ENCODE data around the gene PLS1. TPM values are rescaled to one million over a fixed set of nuclear protein-coding genes. Genes with fewer than 3 reads are reported as not detected.
"Not testable (repeated sequence)": the region's sequence is repeated elsewhere in the genome, so short reads cannot be mapped to it uniquely, and the experiment has no call there.

The PLS1 gene
- total RNA-seq, 4 donors from 2014 or later, result 13.5 to 27.8 (median 19.3) TPM

GRCh38 chr3:142563496-142563997 lies 32.6 kb upstream of the PLS1 start:
- Histone ChIP-seq H3K9me3 (no peaks in the 10 kb centered on the region), H3K27me3 (no peaks in the 10 kb centered on the region), H3K4me3 (no peak overlapping the region), H3K27ac (no peak overlapping the region), H3K36me3 (peaks cover 0 to 81% (median 0%) of the 10 kb centered on the region in 3 donors), H3K4me1 (no peaks in the 10 kb centered on the region)
- TF ChIP-seq POLR2A (IDR thresholded peaks at IDR 0.05), result no peak
- TF ChIP-seq CTCF (IDR thresholded peaks at IDR 0.05), result no peak
- intact Hi-C loops (cut with DNase I), result no loop called here
- WGBS, 2 donors, result 82 to 86% methylated on average over 4 of the region's 4 CpGs
- DNase-seq, result no peak

- no peak overlapping the region for H3K4me3 ChIP-seq
- H3K27ac ChIP-seq, result no peak overlapping the region
- H3K9me3 ChIP-seq, result no peaks in the 10 kb centered on the region
- WGBS, 2 donors, result 92 to 100% methylated on average over 3 of the region's 3 CpGs
- intact Hi-C loops (cut with DNase I), result no loop called here
- no peaks in the 10 kb centered on the region for H3K27me3 ChIP-seq
- DNase-seq, result no peak
- H3K36me3 ChIP-seq, result peaks cover 0 to 60% (median 0%) of the 10 kb centered on the region in 3 donors
- TF ChIP-seq POLR2A (IDR thresholded peaks at IDR 0.05), result no peak
- TF ChIP-seq CTCF (IDR thresholded peaks at IDR 0.05), result no peak
- H3K4me1 ChIP-seq, result no peaks in the 10 kb centered on the region
These were observed 30.1 kb upstream of the PLS1 start for GRCh38 chr3:142566096-142566495.

- DNase-seq, result no peak
- H3K27ac ChIP-seq, result no peak overlapping the region
- TF ChIP-seq POLR2A (IDR thresholded peaks at IDR 0.05), result no peak
- intact Hi-C loops (cut with DNase I), result no loop called here
- peaks cover 0 to 43% (median 0%) of the 10 kb centered on the region in 3 donors for H3K36me3 ChIP-seq
- no peaks in the 10 kb centered on the region for H3K4me1 ChIP-seq
- no peak overlapping the region for H3K4me3 ChIP-seq
- WGBS, 2 donors, result 72 to 76% methylated on average over 8 to 9 of the region's 21 CpGs
- no peaks in the 10 kb centered on the region for H3K9me3 ChIP-seq
- H3K27me3 ChIP-seq, result no peaks in the 10 kb centered on the region
These were observed 27.7 kb upstream of the PLS1 start for GRCh38 chr3:142568393-142569017.

- 89 to 90% methylated on average over 3 of the region's 3 CpGs for WGBS, 2 donors
- intact Hi-C loops (cut with DNase I); H3K27ac ChIP-seq; DNase-seq; H3K4me1 ChIP-seq; H3K4me3 ChIP-seq; H3K27me3 ChIP-seq; H3K9me3 ChIP-seq: not testable (repeated sequence)
- peaks cover 0 to 34% (median 0%) of the 10 kb centered on the region in 3 donors for H3K36me3 ChIP-seq
These were observed 26.8 kb upstream of the PLS1 start for GRCh38 chr3:142569422-142569821.

- intact Hi-C loops (cut with DNase I); H3K9me3 ChIP-seq; H3K27me3 ChIP-seq; H3K4me3 ChIP-seq; H3K27ac ChIP-seq; H3K36me3 ChIP-seq; DNase-seq: not testable (repeated sequence)
- H3K4me1 ChIP-seq, result peaks cover under 1 to 39% (median 13%) of the 10 kb centered on the region in 3 donors
- WGBS, 2 donors, result 97 to 98% methylated on average over 3 of the region's 3 CpGs
These were observed 22.0 kb upstream of the PLS1 start for GRCh38 chr3:142574223-142574622.

- intact Hi-C loops (cut with DNase I), result no loop called here
- whole genome bisulfite sequencing, 2 donors, result 50 to 76% methylated on average over 1 of the region's 1 CpG
- peaks cover 0 to 8% (median 0%) of the 10 kb centered on the region in 3 donors for H3K36me3 ChIP-seq
- H3K4me1 ChIP-seq, result peaks cover 4 to 43% (median 16%) of the 10 kb centered on the region in 3 donors
- H3K9me3 ChIP-seq, result no peaks in the 10 kb centered on the region
- H3K27me3 ChIP-seq, result no peaks in the 10 kb centered on the region
- no peak for TF ChIP-seq CTCF (IDR thresholded peaks at IDR 0.05)
- H3K4me3 ChIP-seq, result no peak overlapping the region
- DNase-seq, result no peak
- H3K27ac ChIP-seq, result no peak overlapping the region
These were observed 21.5 kb upstream of the PLS1 start for GRCh38 chr3:142574665-142575064.

- Histone ChIP-seq H3K27me3 (peaks cover 0 to 4% (median 0%) of the 10 kb centered on the region in 4 donors), H3K4me3 (no peak overlapping the region), H3K36me3 (no peaks in the 10 kb centered on the region), H3K27ac (no peak overlapping the region), H3K4me1 (peaks cover 4 to 46% (median 19%) of the 10 kb centered on the region in 3 donors), H3K9me3 (no peaks in the 10 kb centered on the region)
- DNase-seq, result no peak
- intact Hi-C loops (cut with DNase I), result no loop called here
- TF ChIP-seq POLR2A (IDR thresholded peaks at IDR 0.05), result no peak
- TF ChIP-seq CTCF (IDR thresholded peaks at IDR 0.05), result no peak
These were observed 19.4 kb upstream of the PLS1 start for GRCh38 chr3:142576792-142577191.
